GDM1 (cell line): ENCODE data around the gene PARP16.
"Not testable (repeated sequence)": the region's sequence is repeated elsewhere in the genome, so short reads cannot be mapped to it uniquely, and the experiment has no call there.

Source experiments
- DNase-seq: peaks from one replicate; lab custom pipeline; 2025; lab: John Stamatoyannopoulos, UW

PARP16 gene

GRCh38 chr15:65233696-65234095 lies 53.0 kb downstream of the PARP16 start:
- no peak for DNase-seq

GRCh38 chr15:65232520-65232919 lies 54.2 kb downstream of the PARP16 start:
- no peak for DNase-seq

- no peak for DNase-seq
Observed at GRCh38 chr15:65231306-65231705, 55.4 kb downstream of the PARP16 start.

- not testable (repeated sequence) for DNase-seq
Observed at GRCh38 chr15:65226901-65227300, 59.8 kb downstream of the PARP16 start.

- DNase-seq: no peak
Observed at GRCh38 chr15:65226221-65226620, 60.5 kb downstream of the PARP16 start.

- DNase-seq: peak; percentile 36
Observed at GRCh38 chr15:65223996-65224395, 62.7 kb downstream of the PARP16 start.

GRCh38 chr15:65222891-65223290 lies 63.8 kb downstream of the PARP16 start:
- no peak for DNase-seq

GRCh38 chr15:65221697-65222096 lies 65.0 kb downstream of the PARP16 start:
- DNase-seq: no peak

- no peak for DNase-seq
Observed at GRCh38 chr15:65219137-65219536, 67.5 kb downstream of the PARP16 start.

GRCh38 chr15:65217526-65218482 lies 68.9 kb downstream of the PARP16 start:
- no peak for DNase-seq

GRCh38 chr15:65215496-65215895 lies 71.2 kb downstream of the PARP16 start:
- no peak for DNase-seq

GRCh38 chr15:65214010-65214409 lies 72.7 kb downstream of the PARP16 start:
- no peak for DNase-seq

GRCh38 chr15:65213241-65213640 lies 73.4 kb downstream of the PARP16 start:
- DNase-seq: no peak

GRCh38 chr15:65212097-65212496 lies 74.6 kb downstream of the PARP16 start:
- DNase-seq: no peak

- no peak for DNase-seq
Observed at GRCh38 chr15:65211482-65211982, 75.2 kb downstream of the PARP16 start.

- DNase-seq: no peak
Observed at GRCh38 chr15:65210770-65211481, 75.8 kb downstream of the PARP16 start, which contains the start of gene CILP. TSS of gene CILP (minus strand) at chr15:65211473. CDS start at chr15:65209755, 1,718 bp downstream.

- no peak for DNase-seq
Observed at GRCh38 chr15:65209701-65210643, 76.7 kb downstream of the PARP16 start.

- no peak for DNase-seq
Observed at GRCh38 chr15:65208647-65209046, 78.0 kb downstream of the PARP16 start.
